GM18873 (cell line): Measurements from ENCODE around the gene GSTT4.
"Not testable (repeated sequence)": the region's sequence is repeated elsewhere in the genome, so short reads cannot be mapped to it uniquely, and the experiment has no call there.

Experiments used
- ATAC-seq: cut with Tn5 transposase; IDR thresholded peaks from one replicate; pipeline ENCODE4 v1.9.1; 2021; ENCODE audit warnings: mild to moderate bottlenecking, moderate library complexity, moderate number of reproducible peaks; ENCODE audit not compliant: unreplicated experiment, low FRiP score

Gene GSTT4

DNA sequence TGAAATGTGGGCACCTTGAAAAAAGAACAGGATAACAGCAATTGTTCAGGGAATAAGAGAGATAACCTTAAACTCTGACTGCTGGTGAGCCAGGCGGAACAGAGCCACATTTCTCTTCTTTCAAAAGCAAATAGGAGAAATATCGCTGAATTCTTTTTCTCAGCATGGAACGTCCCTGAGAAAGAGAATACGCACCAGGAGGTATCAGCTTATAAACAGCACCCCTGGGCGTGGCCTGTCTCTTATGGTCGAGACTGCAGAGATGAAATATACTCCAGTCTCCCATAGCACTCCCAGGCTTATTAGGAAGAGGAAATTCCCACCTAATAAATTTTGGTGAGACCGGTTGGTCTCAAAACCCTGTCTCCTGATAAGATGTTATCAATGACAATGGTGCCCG, 49.4 kb downstream of the GSTT4 start:
- ATAC-seq = not testable (repeated sequence)

DNA sequence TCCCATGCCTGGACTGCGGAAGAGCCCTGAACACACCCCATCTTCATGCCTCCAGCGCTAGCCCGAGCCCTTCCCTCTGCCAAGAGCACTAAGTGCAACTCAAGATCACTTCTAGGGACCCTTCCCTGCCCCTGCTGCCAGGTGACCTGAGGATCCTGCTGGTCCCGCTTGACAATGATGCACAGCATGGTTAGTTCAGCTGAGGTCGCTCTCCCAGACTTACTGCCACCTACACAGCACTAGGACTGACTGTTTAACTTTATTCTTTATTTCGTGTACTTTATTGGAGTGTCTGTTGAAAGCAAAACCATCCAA, 50.3 kb downstream of the GSTT4 start:
- ATAC-seq = not testable (repeated sequence)

DNA sequence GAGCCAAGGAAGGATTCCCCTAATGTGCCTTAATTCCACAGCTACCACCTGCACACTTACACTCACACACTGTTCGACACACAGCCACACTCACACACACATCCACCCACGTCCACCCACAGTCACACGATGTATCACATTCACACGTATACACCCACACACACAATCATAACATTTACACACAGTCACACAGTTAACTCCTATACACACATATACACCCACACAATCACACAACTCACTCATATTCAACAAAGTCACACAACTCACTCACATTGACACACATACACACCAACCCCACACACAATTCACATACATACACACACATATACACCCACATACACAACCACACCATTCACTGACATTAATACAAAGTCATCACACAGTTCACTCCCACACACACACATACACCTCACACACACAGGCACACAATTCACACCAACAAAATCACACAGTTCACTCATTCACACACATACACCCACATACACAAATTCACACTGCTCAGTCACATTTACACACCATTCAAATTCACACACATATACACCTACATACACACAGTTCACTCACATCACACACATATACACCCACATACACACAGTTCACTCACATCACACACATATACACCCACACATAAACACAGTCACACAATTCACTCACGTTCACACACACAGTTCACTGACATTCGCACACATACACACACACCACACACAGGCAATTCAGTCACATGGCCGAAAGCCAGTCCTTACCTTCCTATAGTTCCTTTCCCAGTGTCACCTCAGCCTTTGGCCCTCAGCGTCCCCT, 50.9 kb downstream of the GSTT4 start:
- ATAC-seq = not testable (repeated sequence)

DNA sequence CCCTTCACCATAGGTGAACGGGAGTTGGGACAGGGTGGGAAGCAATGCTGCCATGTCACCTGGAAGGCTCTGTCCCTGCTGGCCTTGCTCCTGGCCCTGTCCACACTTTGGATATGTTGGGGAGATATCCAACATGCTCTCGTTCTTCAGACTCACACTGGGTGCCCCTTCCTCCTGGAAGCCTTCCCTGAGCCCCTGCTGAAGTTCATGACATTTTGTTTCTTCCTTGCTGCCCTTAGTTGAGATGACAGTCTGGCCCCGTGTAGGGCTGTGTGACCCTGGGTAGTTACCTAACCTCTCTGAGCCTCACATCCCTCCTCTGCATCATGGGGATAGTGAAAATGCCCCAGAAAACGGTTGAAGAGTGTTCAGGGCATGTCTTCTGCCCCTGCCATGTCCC, 51.8 kb downstream of the GSTT4 start:
- not testable (repeated sequence) for ATAC-seq

DNA sequence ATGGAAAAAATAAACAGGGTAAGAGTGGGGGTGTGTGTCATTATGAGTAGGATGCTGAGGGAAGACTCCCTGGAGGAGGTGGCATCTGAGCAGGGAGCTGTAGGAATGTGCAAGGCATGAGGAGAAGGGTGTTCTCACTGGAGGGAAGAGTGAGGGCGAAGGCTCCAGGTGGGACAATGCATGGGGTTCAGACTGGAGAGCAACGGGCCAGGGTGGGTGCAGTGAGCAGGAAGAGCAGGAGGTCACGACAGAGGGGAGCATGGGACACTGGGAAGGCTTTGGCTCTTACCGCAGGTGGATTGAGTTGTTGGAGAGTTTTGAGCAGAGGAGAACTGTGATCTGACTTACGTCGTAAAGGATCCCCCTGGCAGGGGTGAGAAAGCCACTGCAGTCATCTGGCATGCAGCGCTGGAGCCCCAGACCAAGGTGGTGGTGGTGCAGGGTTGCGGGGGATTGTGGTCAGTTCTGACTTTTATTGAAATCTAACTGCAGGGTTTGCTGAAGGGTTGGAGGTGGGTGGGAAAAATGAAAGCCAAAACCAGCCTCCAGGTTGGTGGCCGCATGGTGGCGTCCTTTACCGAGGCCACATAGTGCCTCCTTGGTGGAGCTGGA, 52.4 kb downstream of the GSTT4 start:
- ATAC-seq = not testable (repeated sequence)

DNA sequence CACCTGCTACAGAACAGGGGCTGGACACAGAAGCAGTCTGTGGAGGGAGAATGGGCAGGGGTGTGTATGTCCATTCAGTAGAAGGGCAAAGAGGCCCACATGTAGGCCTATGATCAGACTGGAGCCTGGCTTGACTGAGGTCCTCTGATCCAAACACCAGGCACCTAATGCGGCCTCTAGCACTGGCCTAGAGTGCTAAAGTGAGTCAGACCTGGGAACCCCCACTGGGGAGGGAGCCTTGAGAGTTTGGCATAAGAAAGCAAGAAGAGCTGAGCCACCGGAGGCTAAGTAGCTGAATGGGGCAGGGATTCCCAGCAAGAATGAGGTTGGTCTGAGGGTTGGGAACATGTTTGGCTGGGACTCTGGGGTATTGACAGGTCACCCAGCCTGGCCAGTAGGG, 53.9 kb downstream of the GSTT4 start:
- not testable (repeated sequence) for ATAC-seq

DNA sequence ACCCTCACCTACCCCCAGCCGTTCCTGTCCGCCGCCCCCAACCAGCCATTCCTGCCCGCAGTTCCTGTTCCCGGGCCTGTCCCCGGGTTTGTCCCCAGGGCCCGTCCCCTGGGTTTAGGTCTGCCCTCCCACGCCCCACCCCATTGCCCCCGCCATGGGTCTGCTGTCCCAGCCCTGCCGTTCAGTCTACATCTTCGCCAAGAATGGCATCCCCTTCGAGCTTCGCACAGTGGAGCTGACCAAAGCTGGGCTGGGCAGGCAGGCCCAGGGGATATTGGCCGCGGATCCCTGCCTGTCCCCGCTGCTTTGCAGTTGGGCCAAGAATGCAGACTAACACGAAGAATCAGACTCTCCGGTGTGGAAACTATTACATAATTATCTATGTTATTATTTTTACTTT, 55.5 kb downstream of the GSTT4 start:
- ATAC-seq = not testable (repeated sequence)
